ENCODE measurements around the gene STK10. TPM values are rescaled to one million over a fixed set of nuclear protein-coding genes. Genes with fewer than 3 reads are reported as not detected.

STK10 gene
- polyA plus RNA-seq, 1 of the 3 experiments (the other 2 are of a cell fraction), result 11.0 TPM

GRCh38 chr5:172170251-172170701 lies 17.7 kb downstream of the STK10 start:
- Histone ChIP-seq H3K4me3 (ENCODE audit: low read depth in 2 of 2, low read length in 1 of 2) (no peak overlapping the region), H4K20me1 (ENCODE audit: insufficient read depth) (peaks cover 16% of the 10 kb centered on the region), H3F3A (replicated peaks; ENCODE audit: insufficient read depth) (no peaks in the 10 kb centered on the region), H3K27me3 (ENCODE audit: insufficient read depth) (no peaks in the 10 kb centered on the region), H3K9me2 (no peaks in the 10 kb centered on the region), H2AFZ (ENCODE audit: low read depth) (no peak overlapping the region), H3K79me2 (ENCODE audit: insufficient read depth) (peaks cover 20% of the 10 kb centered on the region), H3K4me1 (ENCODE audit: control insufficient read depth in 1 of 2, insufficient read depth in 2 of 2, low read depth in 1 of 2, low read length in 1 of 2) (peaks cover 0 to 11% of the 10 kb centered on the region in 2 experiments; a peak in 1 of 4 replicates), H3K4me2 (no peak overlapping the region), H3K9me3 (no peaks in the 10 kb centered on the region), H3K36me3 (replicated peaks in 1 of 2; ENCODE audit: control insufficient read depth in 1 of 2, insufficient read depth in 2 of 2, low read length in 1 of 2) (no peaks in the 10 kb centered on the region), H3K9ac (no peak overlapping the region), H3K27ac (ENCODE audit: low read depth in 2 of 2, low read length in 1 of 2) (no peak overlapping the region)
- 91% methylated on average over 9 of the region's 9 CpGs for WGBS (ENCODE audit: low lambda C conversion rate)
- TF ChIP-seq RAD21 (IDR thresholded peaks at IDR 0.05; ENCODE audit: low read length) (no peak), FOSL2 (IDR thresholded peaks at IDR 0.05; ENCODE audit: borderline replicate concordance, low read depth) (no peak)
- ChIA-PET CTCF (interaction anchor here (0.6 kb wide), 1 partner anchor 13 kb away, joined by 3 read pairs; no protein-coding TSS in a partner anchor), POLR2A (no interaction called here)
- no peak for DNase-seq

- Histone ChIP-seq H3K4me2 (no peak overlapping the region), H3K9me2 (no peaks in the 10 kb centered on the region), H3F3A (replicated peaks; ENCODE audit: insufficient read depth) (no peaks in the 10 kb centered on the region), H4K20me1 (ENCODE audit: insufficient read depth) (peaks cover 11% of the 10 kb centered on the region), H3K9ac (no peak overlapping the region), H3K4me1 (ENCODE audit: control insufficient read depth in 1 of 2, insufficient read depth in 2 of 2, low read depth in 1 of 2, low read length in 1 of 2) (peaks cover 0 to 9% of the 10 kb centered on the region in 2 experiments; a peak in 1 of 4 replicates), H3K79me2 (ENCODE audit: insufficient read depth) (peaks cover 16% of the 10 kb centered on the region), H3K27ac (ENCODE audit: low read depth in 2 of 2, low read length in 1 of 2) (no peak overlapping the region), H3K9me3 (no peaks in the 10 kb centered on the region), H2AFZ (ENCODE audit: low read depth) (no peak overlapping the region), H3K27me3 (ENCODE audit: insufficient read depth) (no peaks in the 10 kb centered on the region), H3K36me3 (replicated peaks in 1 of 2; ENCODE audit: control insufficient read depth in 1 of 2, insufficient read depth in 2 of 2, low read length in 1 of 2) (no peaks in the 10 kb centered on the region), H3K4me3 (ENCODE audit: low read depth in 2 of 2, low read length in 1 of 2) (no peak overlapping the region)
- 91% methylated on average over 2 of the region's 2 CpGs for WGBS (ENCODE audit: low lambda C conversion rate)
- no peak for TF ChIP-seq SMC3 (IDR thresholded peaks at IDR 0.05; ENCODE audit: low read depth, low read length)
- no peak for TF ChIP-seq POLR2AphosphoS5 (IDR thresholded peaks at IDR 0.05; ENCODE audit: low read depth, low read length)
- TF ChIP-seq RAD21 (IDR thresholded peaks at IDR 0.05; ENCODE audit: low read length), result no peak
- TF ChIP-seq GABPA (IDR thresholded peaks at IDR 0.05; ENCODE audit: low read depth), result no peak
- TF ChIP-seq REST (IDR thresholded peaks at IDR 0.05; ENCODE audit: low read depth, low read length), result no peak
- TF ChIP-seq GATA2 (CRISPR knock-in tag; IDR thresholded peaks at IDR 0.05), result no peak
- CTCF ChIA-PET, result interaction anchor here (1.3 kb wide), 1 partner anchor 19 kb away, joined by 4 read pairs; the partner anchor contains the start of gene STK10
- no peak for DNase-seq
- POLR2A ChIA-PET, result no interaction called here
These were observed 18.8 kb downstream of the STK10 start for GRCh38 chr5:172169216-172169615.

GRCh38 chr5:172168311-172168710 lies 19.7 kb downstream of the STK10 start:
- H3K27me3 ChIP-seq (ENCODE audit: insufficient read depth), result no peaks in the 10 kb centered on the region
- H2AFZ ChIP-seq (ENCODE audit: low read depth), result no peak overlapping the region
- H3K27ac ChIP-seq (ENCODE audit: low read depth in 2 of 2, low read length in 1 of 2), result no peak overlapping the region
- H3K4me1 ChIP-seq (ENCODE audit: control insufficient read depth in 1 of 2, insufficient read depth in 2 of 2, low read depth in 1 of 2, low read length in 1 of 2), result peaks cover 0 to 4% of the 10 kb centered on the region in 2 experiments; a peak in 1 of 4 replicates
- peaks cover 7% of the 10 kb centered on the region for H4K20me1 ChIP-seq (ENCODE audit: insufficient read depth)
- WGBS (ENCODE audit: low lambda C conversion rate), result 67% methylated on average over 5 of the region's 8 CpGs
- H3F3A ChIP-seq (replicated peaks; ENCODE audit: insufficient read depth), result no peaks in the 10 kb centered on the region
- no peaks in the 10 kb centered on the region for H3K9me3 ChIP-seq
- no peaks in the 10 kb centered on the region for H3K36me3 ChIP-seq (replicated peaks in 1 of 2; ENCODE audit: control insufficient read depth in 1 of 2, insufficient read depth in 2 of 2, low read length in 1 of 2)
- no peak overlapping the region for H3K9ac ChIP-seq
- TF ChIP-seq NFIC (IDR thresholded peaks at IDR 0.05; ENCODE audit: borderline replicate concordance) (no peak), CHD2 (IDR thresholded peaks at IDR 0.05; ENCODE audit: low read length, partially characterized antibody) (no peak)
- H3K4me2 ChIP-seq, result no peak overlapping the region
- ChIA-PET POLR2A (no interaction called here), CTCF (interaction anchor here (1.3 kb wide), 1 partner anchor 20 kb away, joined by 4 read pairs; the partner anchor contains the start of gene STK10)
- H3K9me2 ChIP-seq, result no peaks in the 10 kb centered on the region
- no peak overlapping the region for H3K4me3 ChIP-seq (ENCODE audit: low read depth in 2 of 2, low read length in 1 of 2)
- DNase-seq, result no peak
- peaks cover 12% of the 10 kb centered on the region for H3K79me2 ChIP-seq (ENCODE audit: insufficient read depth)
